Central memory CD8-positive, alpha-beta T cell (primary cell): ENCODE results near the gene DPP3.

Source experiments
- ATAC-seq: fragments of 150-1000 bp; cut with Tn5 transposase; replicated peaks from 2 replicates; pipeline ENCODE4 v1.10.0; 2022; ENCODE audit warnings: mild to moderate bottlenecking, moderate FRiP score, moderate number of reproducible peaks; ENCODE audit not compliant: poor library complexity, severe bottlenecking; ENCODE audit errors: extremely low read depth
- DNase-seq, 2 donors: peaks; one replicate each; pipeline ENCODE4 v3.0.0; 2021; ENCODE audit warnings: low spot score in 2 of 2
- H3K27ac Mint-ChIP-seq: one replicate; pipeline ENCODE4 v1.8.0; 2022; ENCODE audit warnings: low read depth, mild to moderate bottlenecking, moderate library complexity, mixed read lengths
- H3K27me3 Mint-ChIP-seq: one replicate; pipeline ENCODE4 v1.8.0; 2022; ENCODE audit warnings: mixed read lengths
- H3K36me3 Mint-ChIP-seq: one replicate; pipeline ENCODE4 v1.8.0; 2022; ENCODE audit warnings: mild to moderate bottlenecking, moderate library complexity, mixed read lengths; ENCODE audit not compliant: insufficient read depth
- H3K4me1 Mint-ChIP-seq: one replicate; pipeline ENCODE4 v1.8.0; 2022; ENCODE audit warnings: mixed read lengths
- H3K4me3 Mint-ChIP-seq: one replicate; pipeline ENCODE4 v1.8.0; 2022; ENCODE audit warnings: mild to moderate bottlenecking, moderate library complexity, mixed read lengths
- H3K9me3 Mint-ChIP-seq: one replicate; pipeline ENCODE4 v1.8.0; 2022; ENCODE audit warnings: mixed read lengths

DPP3 gene

DNA sequence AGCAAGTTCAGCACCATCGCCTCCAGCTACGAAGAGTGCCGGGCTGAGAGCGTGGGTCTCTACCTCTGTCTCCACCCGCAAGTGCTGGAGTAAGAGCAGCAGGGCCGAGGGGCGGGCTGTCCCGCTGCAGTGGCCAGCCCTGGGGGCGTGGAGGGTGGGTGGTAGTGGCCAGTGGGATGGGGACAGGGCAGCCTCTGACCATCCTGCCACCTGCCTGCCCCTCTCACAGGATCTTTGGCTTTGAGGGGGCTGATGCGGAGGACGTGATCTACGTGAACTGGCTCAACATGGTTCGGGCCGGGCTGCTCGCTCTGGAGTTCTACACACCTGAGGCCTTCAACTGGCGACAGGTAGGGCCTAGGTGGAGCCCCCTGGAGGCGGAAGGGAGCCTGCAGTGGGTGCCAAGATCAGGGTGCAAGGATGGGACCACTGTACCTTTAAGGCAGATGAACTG is 15.2 kb downstream of the DPP3 start:
- DNase-seq (no peak), ATAC-seq (no peak)
- Mint-ChIP-seq H3K36me3 (peaks cover 22% of the 10 kb centered on the region), H3K9me3 (no peaks in the 10 kb centered on the region), H3K27ac (no peak overlapping the region), H3K27me3 (no peaks in the 10 kb centered on the region), H3K4me3 (no peak overlapping the region), H3K4me1 (no peaks in the 10 kb centered on the region)

- DNase-seq (no peak), ATAC-seq (no peak)
- no peak overlapping the region for H3K27ac Mint-ChIP-seq
- no peaks in the 10 kb centered on the region for H3K27me3 Mint-ChIP-seq
- H3K4me1 Mint-ChIP-seq = no peaks in the 10 kb centered on the region
- no peak overlapping the region for H3K4me3 Mint-ChIP-seq
- no peaks in the 10 kb centered on the region for H3K9me3 Mint-ChIP-seq
- H3K36me3 Mint-ChIP-seq = peaks cover 17% of the 10 kb centered on the region
Measured at GRCh38 chr11:66497206-66497605, 17.0 kb downstream of the DPP3 start.

GRCh38 chr11:66498506-66498905 is 18.3 kb downstream of the DPP3 start:
- Mint-ChIP-seq H3K4me1 (no peaks in the 10 kb centered on the region), H3K36me3 (peaks cover 21% of the 10 kb centered on the region), H3K4me3 (no peak overlapping the region), H3K27ac (no peak overlapping the region), H3K9me3 (no peaks in the 10 kb centered on the region), H3K27me3 (no peaks in the 10 kb centered on the region)
- ATAC-seq (no peak), DNase-seq (no peak)

DNA sequence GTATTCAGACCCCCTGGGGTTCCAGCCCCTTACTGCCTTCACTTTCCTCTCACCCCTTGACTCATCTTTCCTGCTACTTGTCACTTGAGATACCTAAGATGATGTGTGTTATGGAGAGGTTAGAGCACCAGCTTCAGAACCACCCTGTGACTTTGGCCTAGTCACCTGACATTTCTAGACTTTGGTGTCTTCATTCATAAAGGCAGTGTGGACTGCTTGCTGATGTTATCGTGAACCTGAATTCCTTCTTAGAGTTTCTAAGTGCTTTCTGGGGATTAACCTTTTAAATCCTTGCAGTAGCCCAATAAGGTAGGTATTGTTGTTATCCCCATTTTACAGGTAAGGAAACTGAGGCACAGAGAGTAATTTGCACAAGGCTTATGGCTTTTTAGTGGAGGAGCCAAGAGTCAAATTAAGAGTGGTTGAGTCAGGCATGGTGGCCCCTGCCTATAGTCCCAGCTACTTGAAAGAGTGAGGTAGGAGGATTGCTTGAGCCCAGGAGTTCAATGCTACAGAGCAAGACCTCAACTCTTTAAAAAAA is 25.1 kb downstream of the DPP3 start:
- Mint-ChIP-seq H3K27me3 (no peaks in the 10 kb centered on the region), H3K4me3 (no peak overlapping the region), H3K36me3 (peaks cover 8% of the 10 kb centered on the region), H3K9me3 (no peaks in the 10 kb centered on the region), H3K4me1 (no peaks in the 10 kb centered on the region), H3K27ac (no peak overlapping the region)
- DNase-seq = no peak
- ATAC-seq = no peak

- DNase-seq (no peak), ATAC-seq (no peak)
- H3K27ac Mint-ChIP-seq = no peak overlapping the region
- H3K36me3 Mint-ChIP-seq = peaks cover 4% of the 10 kb centered on the region
- H3K4me3 Mint-ChIP-seq = no peak overlapping the region
- H3K9me3 Mint-ChIP-seq = no peaks in the 10 kb centered on the region
- H3K27me3 Mint-ChIP-seq = no peaks in the 10 kb centered on the region
- H3K4me1 Mint-ChIP-seq = peaks cover 9% of the 10 kb centered on the region
Measured at GRCh38 chr11:66509131-66509561, 28.9 kb downstream of the DPP3 start.

DNA sequence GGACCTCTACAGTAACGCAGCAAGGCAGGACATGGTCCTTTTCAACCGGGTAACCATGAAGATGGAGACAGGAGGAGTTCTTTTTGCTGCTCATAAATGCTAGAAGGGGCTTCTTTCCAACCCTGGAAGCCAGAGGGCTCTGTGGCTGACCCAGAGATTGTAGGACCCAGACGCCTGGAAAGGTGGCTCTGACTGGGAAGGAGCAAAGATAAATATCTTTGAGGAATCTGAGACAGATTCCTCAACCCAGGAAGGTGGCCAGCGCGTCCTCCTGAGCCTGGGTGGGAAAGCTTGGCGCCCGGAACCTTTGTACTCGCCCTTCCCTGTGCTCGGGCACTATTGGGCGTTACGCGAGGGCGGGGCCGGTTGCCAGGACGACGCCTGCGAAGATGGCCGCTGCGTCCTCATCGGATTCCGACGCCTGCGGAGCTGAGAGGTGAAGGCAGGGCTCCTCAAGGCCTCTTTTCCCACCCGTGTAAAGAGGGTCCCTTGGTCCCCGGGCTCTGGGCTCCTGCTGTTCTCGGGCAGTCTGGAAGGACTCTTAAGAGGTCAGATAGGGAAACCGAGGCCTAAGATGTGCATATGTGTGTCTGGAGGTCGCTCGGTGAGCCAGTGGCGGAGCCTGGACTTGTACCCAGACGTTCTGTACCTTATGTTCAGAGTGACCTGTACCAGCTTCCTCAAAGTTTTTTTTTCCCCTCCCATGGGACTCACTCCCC is 30.2 kb downstream of the DPP3 start, which contains the start of gene BBS1:
Gene BBS1 (plus strand): TSS at position 365 of the 719 bp plus-strand sequence. CDS start 25 bp downstream, at position 390.
- H3K9me3 Mint-ChIP-seq = no peaks in the 10 kb centered on the region
- ATAC-seq (peak; percentile 96), DNase-seq (peak; percentile 67 to 73)
- H3K27me3 Mint-ChIP-seq = no peaks in the 10 kb centered on the region
- peak within 1 kb of the TSS; percentile 85 for H3K4me3 Mint-ChIP-seq
- H3K4me1 Mint-ChIP-seq = peaks cover 9% of the 10 kb centered on the region
- peaks cover 8% of the 10 kb centered on the region for H3K36me3 Mint-ChIP-seq
- H3K27ac Mint-ChIP-seq = peak within 1 kb of the TSS; percentile 19

GRCh38 chr11:66510990-66511339 is 30.7 kb downstream of the DPP3 start:
- peak overlapping the region; percentile 85 for H3K4me3 Mint-ChIP-seq
- ATAC-seq = no peak
- peaks cover 11% of the 10 kb centered on the region for H3K36me3 Mint-ChIP-seq
- H3K9me3 Mint-ChIP-seq = no peaks in the 10 kb centered on the region
- DNase-seq = no peak
- H3K27me3 Mint-ChIP-seq = no peaks in the 10 kb centered on the region
- H3K4me1 Mint-ChIP-seq = peaks cover 9% of the 10 kb centered on the region
- peak overlapping the region; percentile 19 for H3K27ac Mint-ChIP-seq

GRCh38 chr11:66523611-66524010 is 43.4 kb downstream of the DPP3 start:
- Mint-ChIP-seq H3K9me3 (no peaks in the 10 kb centered on the region), H3K27ac (no peak overlapping the region), H3K4me1 (no peaks in the 10 kb centered on the region), H3K27me3 (no peaks in the 10 kb centered on the region), H3K36me3 (peaks cover 15% of the 10 kb centered on the region), H3K4me3 (no peak overlapping the region)
- ATAC-seq = no peak
- DNase-seq = no peak

GRCh38 chr11:66524304-66525040 is 44.2 kb downstream of the DPP3 start:
- no peak overlapping the region for H3K4me3 Mint-ChIP-seq
- no peaks in the 10 kb centered on the region for H3K4me1 Mint-ChIP-seq
- H3K27ac Mint-ChIP-seq = no peak overlapping the region
- no peaks in the 10 kb centered on the region for H3K9me3 Mint-ChIP-seq
- no peaks in the 10 kb centered on the region for H3K27me3 Mint-ChIP-seq
- DNase-seq (no peak), ATAC-seq (no peak)
- H3K36me3 Mint-ChIP-seq = peaks cover 13% of the 10 kb centered on the region

- Mint-ChIP-seq H3K36me3 (peaks cover 15% of the 10 kb centered on the region), H3K27me3 (no peaks in the 10 kb centered on the region), H3K27ac (peak overlapping the region; percentile 63), H3K4me1 (peaks cover 8% of the 10 kb centered on the region), H3K4me3 (no peak overlapping the region), H3K9me3 (no peaks in the 10 kb centered on the region)
- DNase-seq (no peak), ATAC-seq (no peak)
Measured at GRCh38 chr11:66529069-66529468, 48.8 kb downstream of the DPP3 start.

GRCh38 chr11:66529655-66530054 is 49.4 kb downstream of the DPP3 start:
- DNase-seq (no peak), ATAC-seq (no peak)
- Mint-ChIP-seq H3K9me3 (no peaks in the 10 kb centered on the region), H3K4me1 (peaks cover 8% of the 10 kb centered on the region), H3K36me3 (peaks cover 15% of the 10 kb centered on the region), H3K27ac (peak overlapping the region; percentile 63), H3K27me3 (no peaks in the 10 kb centered on the region), H3K4me3 (no peak overlapping the region)

- no peak for ATAC-seq
- H3K27ac Mint-ChIP-seq = no peak overlapping the region
- H3K4me1 Mint-ChIP-seq = peaks cover 16% of the 10 kb centered on the region
- H3K36me3 Mint-ChIP-seq = peaks cover 24% of the 10 kb centered on the region
- no peak overlapping the region for H3K4me3 Mint-ChIP-seq
- no peaks in the 10 kb centered on the region for H3K9me3 Mint-ChIP-seq
- H3K27me3 Mint-ChIP-seq = no peaks in the 10 kb centered on the region
- no peak for DNase-seq
Measured at GRCh38 chr11:66530927-66531709, 50.9 kb downstream of the DPP3 start.
